Measurements from ENCODE around the gene DDO.

- TF ChIP-seq CTCF (IDR thresholded peaks at IDR 0.05 in 4 of 5, conservative IDR thresholded peaks at IDR 0.05 in 1 of 5) (no peak), POLR2A (IDR thresholded peaks at IDR 0.05) (no peak)
These were observed 14.9 kb upstream of the DDO start for GRCh38 chr6:110430236-110430635.
